GM18873 (cell line): ENCODE measurements around the gene BOC.

Experiments used
- ATAC-seq: cut with Tn5 transposase; IDR thresholded peaks from one replicate; pipeline ENCODE4 v1.9.1; 2021; ENCODE audit warnings: mild to moderate bottlenecking, moderate library complexity, moderate number of reproducible peaks; ENCODE audit not compliant: unreplicated experiment, low FRiP score

The BOC gene

DNA sequence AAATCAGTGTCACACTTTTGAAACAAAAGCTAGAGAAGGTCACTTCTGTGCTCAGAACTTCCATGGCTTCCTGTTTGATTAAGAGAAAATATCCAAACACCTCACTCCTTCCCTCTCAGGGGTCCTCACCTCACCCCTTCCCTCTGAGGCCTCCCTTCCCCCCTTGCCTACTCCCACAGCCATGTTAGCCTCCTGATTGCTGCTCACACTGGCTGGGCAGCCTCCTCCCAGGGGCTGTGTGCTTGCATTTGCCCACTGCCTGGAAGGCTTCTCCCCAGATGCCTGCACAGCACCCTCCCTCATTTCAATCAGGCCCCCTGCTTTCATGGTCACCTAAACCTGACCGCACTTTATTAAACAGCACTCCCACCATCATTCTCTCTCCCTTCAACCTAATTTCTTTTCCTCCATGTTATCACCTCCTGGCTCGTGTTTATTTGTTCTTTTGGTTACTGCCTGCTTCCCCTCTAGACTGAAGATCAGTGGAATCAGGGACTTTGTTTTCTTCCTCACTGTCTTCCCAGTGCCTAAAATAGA lies 10.4 kb downstream of the BOC start:
- ATAC-seq: no peak

DNA sequence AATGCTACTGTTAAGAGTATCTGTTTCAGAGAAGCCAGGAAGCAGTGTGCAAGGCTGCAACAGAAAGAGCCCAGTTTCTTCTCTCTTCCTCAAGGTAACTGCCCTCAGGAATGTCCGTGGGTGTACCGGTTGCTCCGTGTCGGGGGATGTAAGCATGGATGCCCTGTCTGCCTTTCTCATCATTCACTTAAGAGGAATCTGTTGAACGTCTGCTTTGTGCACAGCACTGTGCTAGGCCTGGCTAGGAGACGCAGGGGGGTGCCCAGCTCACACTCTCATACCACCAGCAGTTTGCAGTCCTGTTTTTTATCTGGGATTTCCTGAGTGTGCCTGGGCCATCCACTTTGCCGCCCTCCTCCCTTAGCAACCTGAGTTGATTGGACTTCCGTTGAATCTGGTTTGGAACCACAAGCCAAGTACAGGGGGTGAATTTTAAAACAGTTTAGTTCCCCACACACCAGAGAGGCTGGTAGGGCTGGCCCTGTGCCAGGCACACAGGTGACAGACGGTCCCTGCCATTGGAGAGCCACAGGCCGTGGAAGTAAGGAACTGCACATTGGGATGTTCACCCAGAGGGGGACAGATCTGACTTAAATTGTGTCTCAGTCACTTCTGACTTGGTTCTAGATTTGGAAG lies 11.2 kb downstream of the BOC start:
- no peak for ATAC-seq

- ATAC-seq: peak; percentile 64
Observed at GRCh38 chr3:113223475-113224281, 12.3 kb downstream of the BOC start.

DNA sequence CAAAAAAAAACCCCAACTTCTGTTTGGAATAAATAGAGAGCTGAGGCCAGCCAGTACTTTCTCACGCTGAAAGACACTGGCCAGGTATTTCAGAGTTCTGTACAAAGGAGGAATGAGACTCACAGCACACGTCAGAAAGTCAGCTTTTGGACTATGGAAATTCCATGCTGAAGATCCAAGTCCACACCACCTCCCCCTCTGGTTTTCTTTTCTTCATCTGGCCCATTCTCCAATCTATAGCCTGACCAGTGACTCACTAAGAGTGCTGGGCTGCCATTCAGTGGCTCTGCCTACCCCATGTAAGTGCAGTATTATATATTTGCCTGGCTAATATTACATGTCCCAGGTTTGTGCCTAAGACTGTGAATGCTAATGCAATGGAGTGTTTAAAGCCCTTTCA lies 13.9 kb downstream of the BOC start:
- no peak for ATAC-seq

DNA sequence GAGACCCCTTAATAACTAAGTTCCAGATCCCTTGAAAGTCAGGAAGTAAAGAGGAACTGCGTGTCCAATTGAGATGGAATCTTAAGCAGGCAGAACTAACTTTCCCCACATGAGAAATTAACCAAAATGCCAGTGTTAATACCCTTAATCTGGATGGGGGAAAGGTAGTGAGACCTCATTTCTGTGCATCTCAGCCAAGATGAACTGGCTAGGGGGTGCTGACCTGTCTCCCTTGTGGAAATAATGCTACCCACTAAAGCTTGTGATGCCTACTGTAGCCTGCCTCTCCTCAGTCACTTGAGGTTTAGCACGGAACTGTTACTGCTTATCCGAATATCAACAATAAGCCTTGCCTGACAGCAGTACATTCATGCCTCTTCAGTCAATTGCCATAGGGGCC lies 15.1 kb downstream of the BOC start:
- no peak for ATAC-seq

DNA sequence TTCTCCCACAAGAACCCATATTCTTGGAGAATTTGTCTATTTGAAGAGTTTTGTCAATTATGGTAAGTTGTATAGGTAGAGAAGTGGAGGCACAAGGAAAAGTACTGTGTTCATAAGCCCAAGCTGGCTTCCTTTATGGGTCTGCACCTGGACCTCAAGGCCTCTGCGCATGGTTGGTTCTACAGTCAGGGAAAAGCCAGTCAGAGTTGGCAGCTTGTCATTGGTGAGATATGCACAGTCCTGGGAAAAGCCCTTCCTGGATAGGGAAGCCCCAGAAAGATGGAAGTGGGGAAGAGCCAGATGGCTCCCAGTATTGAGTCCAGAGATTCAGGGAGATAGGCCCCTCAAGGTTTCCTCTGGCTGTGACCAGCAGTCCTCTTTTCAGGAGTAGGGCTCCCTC lies 15.8 kb downstream of the BOC start:
- no peak for ATAC-seq

DNA sequence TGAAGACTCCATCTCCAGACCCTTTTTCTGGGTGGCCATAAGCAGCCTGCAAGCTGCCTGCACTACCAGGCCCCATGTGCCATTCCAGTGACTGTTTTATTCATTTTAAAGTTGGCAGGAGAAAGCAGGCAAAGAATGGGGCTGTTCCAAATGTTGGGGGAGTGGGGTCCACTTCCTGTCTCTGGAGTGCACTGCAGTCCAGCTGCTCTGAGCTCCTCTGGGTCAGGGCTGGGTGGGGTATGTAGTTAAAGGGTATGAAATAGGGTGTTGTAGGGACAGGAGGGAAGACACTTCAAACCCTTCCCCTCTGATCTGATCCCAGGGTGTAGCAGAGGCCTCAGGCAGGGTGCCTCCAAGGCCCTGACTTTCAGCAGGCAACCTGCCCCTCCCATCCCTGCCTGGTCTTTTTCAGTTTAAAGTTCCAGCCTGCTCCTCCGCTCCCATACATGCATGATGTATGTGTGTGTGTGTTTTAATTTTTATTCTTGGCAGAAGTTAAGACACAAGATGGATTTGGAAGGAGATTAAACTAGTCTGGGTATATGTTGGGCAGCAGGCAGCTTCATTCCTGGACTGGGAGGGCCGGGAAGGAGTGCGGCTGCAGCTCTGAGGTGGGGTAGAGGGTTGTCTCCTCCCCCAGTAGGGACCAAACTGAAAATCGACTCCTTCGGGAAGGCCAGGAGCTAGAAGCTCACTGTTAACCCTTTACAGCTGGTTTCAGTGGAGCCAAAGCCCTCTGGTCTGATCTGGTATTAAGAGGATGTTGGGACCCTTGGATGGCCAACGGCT lies 17.3 kb downstream of the BOC start:
- ATAC-seq: no peak

GRCh38 chr3:113231391-113231790 lies 20.0 kb downstream of the BOC start:
- ATAC-seq: no peak

DNA sequence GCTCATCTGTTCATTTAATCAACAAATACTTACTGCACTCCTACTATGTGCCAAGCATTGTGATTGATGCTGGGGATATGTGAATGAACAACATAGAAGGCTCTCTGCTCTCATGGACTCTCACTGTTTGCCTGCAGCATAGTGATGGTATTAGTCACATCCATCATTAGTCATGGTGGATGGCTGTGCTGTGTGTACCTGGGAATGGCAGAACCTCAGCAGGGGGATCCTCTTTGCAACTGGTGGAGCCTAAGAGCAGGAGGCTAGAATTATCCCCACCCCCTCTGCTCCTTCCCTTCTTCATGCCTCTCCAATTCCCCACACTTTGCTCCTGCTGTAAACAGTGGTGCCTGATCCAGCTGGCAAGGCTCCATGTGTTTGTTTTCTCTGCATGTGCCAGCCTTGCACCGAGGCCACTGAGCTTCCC lies 20.5 kb downstream of the BOC start:
- no peak for ATAC-seq

DNA sequence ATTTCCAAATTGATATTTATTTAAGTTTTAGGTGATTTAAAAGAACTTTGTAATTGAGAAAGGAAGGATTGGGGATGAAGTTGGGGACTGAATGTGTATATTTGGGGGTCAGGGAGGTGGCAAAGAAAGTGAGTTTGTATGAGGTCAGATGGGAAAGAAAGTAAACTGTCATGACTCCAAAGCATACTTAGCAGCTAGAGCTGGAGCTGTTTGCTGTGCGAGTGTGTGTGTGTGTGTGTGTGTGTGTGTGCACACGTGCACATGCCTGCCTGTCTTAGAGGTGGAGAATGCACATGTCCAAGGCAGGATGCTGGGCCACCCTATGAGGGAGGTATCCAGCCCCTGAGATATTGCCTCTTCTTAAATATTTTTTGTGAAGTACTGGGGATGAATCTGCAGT lies 21.0 kb downstream of the BOC start:
- no peak for ATAC-seq

- ATAC-seq: no peak
Observed at GRCh38 chr3:113233497-113233896, 22.1 kb downstream of the BOC start.

DNA sequence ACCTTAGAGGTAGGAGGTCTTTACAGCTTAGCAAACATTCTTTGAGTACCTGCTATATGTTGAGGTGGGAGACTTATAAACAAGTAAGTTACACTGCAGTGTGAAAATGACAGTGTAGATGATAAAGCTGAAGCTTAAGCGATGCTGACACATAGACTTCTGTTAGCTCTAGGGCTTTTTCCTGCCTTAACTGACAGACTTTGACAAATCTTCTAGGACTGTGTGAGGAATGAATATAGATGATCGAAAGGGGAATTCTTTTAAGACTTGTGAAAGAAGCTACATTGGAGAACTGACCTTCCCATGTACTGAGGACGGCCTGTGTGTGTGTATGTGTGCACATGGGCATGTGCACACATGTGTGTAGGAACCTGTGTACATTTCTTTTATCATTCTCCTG lies 22.7 kb downstream of the BOC start:
- ATAC-seq: no peak

DNA sequence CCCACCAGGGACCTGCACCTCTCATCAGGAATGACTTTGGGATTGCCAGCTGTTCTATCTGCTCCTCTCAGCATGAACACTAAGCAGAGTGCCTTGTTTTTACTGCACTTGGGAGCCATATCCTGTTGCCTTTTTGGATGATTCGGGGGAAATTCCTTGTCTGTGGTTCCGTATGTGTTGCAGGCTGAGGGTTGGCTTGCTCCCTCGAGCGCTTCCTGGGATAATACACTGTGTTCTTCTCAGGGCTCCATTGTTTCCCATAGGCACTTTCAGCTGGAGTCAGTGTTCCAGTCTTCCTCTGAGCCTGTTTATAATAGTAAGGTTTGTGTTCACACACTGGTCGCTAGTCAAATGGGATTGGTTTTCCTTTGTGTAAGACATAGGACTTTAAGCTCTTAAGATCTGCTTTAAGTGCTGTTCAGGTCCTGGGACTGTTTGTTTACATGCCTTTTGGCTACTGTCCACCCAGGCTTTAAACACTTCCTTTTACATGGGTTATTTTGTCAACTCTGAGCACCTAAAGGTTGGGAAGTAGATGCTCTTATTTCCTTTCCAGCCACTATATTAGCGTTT lies 23.4 kb downstream of the BOC start:
- no peak for ATAC-seq

GRCh38 chr3:113238503-113238902 lies 27.1 kb downstream of the BOC start:
- no peak for ATAC-seq

GRCh38 chr3:113240841-113241240 lies 29.5 kb downstream of the BOC start:
- no peak for ATAC-seq

DNA sequence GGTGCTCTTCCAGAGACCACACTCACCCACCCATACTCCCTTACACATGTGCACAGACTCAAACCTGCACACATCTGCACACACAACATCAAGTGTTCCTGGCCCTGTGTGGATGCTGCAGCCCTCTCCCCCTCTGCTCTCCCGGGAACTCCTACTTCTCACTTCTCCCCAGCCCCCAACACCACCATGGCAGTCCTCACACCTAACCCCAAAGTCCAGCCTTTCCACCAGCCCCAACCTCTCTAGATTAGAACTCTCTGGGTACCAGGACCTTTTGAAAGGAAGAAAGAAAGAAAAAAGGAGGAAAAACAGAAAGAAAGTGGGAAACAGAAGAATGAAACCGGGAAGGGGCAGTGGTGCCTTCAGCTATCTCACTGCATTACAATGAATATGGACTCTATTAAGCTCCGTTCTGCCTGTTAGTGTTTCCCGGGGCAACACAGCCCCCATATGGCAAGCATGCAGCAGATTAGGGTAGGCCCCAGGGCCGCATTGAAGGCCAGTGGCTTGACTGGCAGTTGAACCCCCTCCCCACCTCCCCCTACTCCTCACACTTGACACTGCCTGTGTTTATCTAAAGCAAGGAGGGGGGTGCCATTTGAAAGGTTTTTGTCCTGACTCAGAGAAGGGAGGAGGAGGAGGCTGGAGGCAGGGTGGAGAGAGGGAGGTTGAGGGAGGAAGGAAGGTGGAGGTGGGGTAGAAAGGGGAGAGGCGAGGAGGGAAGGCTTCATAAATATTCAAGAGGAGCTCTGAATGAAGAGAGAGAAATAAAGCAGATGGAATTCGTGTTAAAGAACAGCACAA lies 30.1 kb downstream of the BOC start:
- ATAC-seq: no peak

DNA sequence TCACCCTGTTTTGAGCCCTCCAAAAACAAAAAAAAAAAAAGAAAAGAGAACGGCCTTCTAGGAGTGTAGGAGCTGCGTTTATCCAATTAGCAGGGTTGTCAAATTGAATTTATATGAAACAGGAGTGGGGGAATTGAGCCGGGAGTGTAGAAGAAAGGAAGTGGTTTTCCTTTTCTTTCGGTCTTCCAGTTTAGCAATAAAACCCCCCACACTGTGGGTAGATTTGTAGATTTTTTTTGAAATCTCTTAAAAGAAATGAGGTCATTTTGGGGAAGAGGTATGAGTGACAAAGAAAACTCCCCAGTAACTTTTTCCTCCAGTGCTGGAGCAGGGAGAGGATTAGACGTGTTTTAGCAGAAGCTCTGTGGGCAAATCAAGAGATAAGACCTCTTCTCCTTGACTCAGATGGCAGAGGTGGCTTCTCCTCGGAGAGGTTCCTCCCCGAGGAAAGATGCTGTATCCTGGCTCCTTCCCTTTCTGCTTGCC lies 30.8 kb downstream of the BOC start:
- no peak for ATAC-seq

DNA sequence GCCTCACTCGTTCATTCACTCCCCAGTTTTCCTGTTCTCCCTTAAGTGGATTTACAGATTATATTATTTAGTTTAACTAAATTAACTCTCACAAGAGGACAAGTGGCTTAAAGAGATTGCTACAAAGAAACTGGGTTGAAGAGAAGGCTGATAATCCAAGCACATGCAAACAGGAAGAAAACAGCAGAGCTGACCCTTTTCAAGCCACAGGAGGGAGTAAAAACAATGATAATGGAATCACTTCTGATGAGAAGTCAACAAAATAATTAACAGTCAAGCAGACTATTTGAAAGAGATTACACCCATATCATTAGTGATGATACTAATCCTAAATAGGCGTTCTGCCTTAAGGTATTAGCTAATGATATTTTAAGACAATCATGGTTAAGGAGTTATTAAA lies 31.7 kb downstream of the BOC start:
- no peak for ATAC-seq

DNA sequence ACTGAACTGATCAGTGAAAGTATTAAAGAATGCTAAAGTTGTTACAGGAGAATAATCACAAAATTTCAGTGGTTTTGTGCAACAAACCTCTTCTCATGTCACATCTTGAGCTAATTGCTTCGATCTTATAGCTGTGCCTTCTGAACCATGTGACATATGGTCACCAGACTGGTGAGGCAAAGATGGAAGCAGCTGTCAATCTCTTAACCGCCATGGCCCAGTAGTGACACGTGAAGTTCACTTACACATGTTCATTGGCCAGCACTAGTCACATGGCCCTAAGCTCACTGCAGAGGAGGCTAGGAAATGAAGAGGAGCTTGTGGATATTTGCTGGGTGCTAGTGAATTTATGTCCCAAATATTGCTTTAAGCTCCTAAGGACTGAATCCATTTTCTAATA lies 32.5 kb downstream of the BOC start:
- no peak for ATAC-seq

- ATAC-seq: no peak
Observed at GRCh38 chr3:113245761-113246161, 34.4 kb downstream of the BOC start.
